Epidermal melanocyte (primary cell): ENCODE data around the gene LEF1.

Source experiments
- DNase-seq: peaks from one replicate; pipeline ENCODE4 v3.0.0; 2011; ENCODE audit warnings: low spot score; ENCODE audit not compliant: insufficient read length

Gene LEF1

GRCh38 chr4:108114503-108114902 is 54.2 kb downstream of the LEF1 start:
- no peak for DNase-seq

DNA sequence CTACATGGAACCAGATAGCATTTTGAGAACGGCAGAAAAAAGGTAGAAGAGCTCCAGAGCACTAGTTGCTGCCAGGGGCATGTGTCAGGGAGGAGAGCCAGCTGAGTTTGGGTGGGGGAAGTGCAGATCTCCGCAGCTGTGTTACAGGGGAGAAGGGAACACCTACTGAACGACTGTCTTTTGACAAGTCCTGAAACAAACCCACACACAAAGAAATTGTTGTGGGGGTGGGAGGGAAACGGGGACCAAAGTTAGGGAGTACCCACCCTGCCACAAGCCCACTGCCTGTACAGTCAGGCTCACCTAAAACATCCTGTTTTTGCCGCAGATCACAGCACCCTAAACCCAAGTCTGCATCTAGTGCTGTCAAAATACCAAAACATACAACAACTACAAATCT is 55.5 kb downstream of the LEF1 start:
- no peak for DNase-seq

- no peak for DNase-seq
Measured at GRCh38 chr4:108111781-108112180, 57.0 kb downstream of the LEF1 start.

DNA sequence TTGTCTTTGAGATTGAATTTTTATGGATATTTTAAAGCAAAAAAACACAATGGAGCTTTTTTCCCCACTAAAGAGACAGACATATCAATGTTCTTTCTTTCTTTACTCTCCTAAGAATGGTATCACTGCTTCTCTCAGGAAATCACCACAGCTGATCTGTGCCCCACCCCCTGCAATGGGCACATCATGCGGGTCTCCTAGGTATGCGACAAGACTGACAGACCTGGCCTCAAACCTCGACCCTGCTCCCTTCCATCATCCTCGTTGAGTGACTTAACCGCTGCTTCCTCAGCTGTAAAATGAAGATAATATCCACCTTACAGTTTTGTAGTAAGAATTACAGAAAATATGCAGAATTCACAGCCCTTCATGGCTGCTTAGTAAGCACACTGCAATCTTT is 58.3 kb downstream of the LEF1 start:
- no peak for DNase-seq

DNA sequence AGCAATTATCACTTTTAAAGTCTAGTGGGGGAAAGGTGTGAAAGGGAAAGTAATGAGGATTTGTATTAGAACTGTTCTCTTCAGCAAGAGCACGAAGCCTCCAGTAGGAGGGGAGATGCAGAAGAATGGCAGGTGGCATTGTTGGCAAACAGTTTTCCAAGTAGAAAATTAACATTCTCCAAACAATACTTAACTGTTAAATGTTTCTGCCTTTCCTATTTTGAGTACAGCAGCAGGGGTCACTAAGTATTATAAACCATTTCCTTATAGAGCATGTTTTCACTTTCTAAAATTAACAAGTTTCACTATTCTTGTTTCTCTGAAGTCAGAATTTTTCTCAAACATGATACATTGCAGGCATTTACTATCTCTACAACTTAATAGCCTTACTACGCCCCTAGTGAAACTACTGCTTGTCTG is 58.7 kb downstream of the LEF1 start:
- no peak for DNase-seq

DNA sequence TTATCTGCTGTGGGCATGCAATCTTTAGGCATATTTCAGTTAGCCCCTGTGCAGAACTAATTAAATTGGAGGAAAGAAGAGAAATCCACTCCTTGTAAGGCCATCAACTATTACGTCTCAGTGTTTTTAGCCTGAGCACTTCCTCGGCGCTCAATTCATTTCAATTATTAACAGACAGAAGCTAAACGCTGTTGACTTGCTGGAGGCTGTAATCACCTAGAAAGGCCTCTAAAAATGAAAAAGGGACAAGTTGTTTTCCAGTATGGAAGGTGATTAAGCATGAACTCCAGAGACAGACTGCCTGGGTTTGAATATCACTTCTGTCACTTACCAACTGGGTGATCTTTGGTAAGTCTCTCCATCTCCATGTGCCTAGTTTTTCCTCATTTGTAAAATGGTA is 59.6 kb downstream of the LEF1 start:
- no peak for DNase-seq

GRCh38 chr4:108107729-108108382 is 60.9 kb downstream of the LEF1 start:
- no peak for DNase-seq

- no peak for DNase-seq
Measured at GRCh38 chr4:108107101-108107500, 61.6 kb downstream of the LEF1 start.

DNA sequence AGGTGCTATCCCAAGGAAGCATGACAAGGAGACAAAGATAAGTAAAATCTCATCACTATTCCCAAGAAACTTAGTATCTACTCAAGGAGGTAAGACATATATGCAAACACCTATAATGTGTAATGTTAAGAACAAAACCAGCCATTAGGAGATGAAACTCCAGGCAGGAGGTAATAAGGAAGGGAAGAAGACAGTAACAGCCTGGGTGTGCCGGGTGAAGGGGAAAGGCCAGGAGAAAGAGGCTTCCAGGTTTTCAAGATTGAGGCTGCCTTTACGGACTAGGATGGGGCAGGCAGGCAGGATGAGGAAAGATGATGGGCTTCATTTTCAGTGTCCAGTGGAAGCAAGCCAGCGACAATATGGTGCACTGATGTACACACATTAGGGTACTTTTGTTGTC is 62.5 kb downstream of the LEF1 start:
- DNase-seq = no peak

GRCh38 chr4:108103099-108103862 is 65.5 kb downstream of the LEF1 start:
- DNase-seq = no peak

DNA sequence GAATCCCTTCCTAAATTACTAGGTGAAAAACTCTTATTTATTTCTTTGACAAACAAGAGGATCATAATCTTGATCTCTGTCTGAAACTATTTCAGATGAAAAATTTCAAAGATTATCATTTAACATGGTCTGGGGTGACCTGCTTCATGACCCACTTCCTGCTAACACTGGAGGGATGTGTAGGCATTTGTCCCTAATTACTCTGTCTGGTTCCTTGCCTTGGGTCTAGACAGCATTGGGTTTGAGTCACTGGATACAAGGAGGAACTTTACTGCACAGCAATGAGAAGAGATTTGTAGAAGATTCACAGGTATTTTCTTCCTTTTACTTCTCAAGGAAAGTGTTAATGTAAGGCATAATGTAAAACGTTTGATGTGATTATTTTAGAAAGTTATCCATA is 67.9 kb downstream of the LEF1 start:
- no peak for DNase-seq

DNA sequence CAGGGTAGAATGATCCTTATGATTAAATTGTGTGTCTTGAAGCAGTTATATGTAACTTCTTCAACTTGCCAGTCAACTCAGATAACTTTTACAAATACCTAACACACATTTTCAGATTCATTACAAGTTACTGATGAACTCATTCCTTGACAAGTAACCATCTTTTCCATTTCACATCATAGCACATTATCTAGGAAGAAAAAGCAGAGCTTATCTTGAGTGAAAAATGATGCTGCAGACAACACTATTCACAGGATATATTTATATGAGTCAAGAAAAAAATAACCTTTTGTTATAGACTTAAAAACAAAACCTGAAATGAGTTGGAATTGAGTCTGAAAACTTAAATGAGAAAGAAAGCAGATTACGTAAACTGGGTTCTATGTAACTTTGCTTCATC is 68.9 kb downstream of the LEF1 start:
- DNase-seq = no peak

GRCh38 chr4:108097990-108098553 is 70.7 kb downstream of the LEF1 start:
- DNase-seq = no peak

DNA sequence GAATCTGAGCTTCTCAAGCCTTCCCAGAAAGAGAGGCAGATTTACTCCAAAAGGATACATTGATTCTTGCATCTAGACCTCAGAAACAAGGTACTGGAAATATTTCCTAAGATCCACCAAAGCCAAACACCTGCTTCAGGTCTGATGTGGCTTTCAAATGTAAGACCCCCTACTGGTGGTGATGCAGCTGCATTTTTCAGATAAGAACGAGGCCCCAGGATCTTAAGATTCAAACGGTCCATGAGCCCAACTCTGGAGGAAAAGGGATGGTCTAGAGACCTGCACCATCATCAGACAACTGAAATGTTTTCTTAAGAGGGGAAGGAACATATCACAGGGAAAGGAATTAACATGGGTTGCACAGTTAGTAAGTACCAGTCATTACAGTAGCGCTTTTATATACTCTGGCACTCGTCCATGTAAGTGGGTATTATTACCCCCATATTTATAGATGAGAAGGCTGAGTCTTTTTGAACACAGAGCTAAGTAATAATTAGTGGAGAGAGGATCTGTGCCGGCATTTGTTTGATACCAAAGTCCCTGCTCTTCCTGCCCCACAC is 73.7 kb downstream of the LEF1 start:
- DNase-seq = no peak

DNA sequence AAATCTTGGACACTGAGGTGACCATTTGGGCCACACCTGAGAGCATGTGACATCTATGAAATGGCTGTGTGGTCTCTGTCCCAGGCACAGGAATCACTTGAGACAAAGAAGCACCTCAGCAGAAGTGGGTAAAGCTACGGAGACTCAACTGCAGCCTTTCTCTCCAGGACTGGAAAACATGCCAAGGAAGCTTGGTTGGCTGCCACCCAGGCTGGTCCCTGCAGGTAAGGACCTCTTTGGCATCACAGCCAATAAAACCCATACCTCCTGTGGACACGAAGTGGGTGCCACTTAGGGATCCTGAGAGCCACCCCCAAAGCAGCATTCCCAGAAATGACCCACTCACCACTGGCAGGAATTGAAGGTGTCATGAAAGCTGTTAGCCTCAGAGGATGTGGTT is 74.6 kb downstream of the LEF1 start:
- DNase-seq = no peak

GRCh38 chr4:108092288-108092687 is 76.4 kb downstream of the LEF1 start:
- DNase-seq = no peak

DNA sequence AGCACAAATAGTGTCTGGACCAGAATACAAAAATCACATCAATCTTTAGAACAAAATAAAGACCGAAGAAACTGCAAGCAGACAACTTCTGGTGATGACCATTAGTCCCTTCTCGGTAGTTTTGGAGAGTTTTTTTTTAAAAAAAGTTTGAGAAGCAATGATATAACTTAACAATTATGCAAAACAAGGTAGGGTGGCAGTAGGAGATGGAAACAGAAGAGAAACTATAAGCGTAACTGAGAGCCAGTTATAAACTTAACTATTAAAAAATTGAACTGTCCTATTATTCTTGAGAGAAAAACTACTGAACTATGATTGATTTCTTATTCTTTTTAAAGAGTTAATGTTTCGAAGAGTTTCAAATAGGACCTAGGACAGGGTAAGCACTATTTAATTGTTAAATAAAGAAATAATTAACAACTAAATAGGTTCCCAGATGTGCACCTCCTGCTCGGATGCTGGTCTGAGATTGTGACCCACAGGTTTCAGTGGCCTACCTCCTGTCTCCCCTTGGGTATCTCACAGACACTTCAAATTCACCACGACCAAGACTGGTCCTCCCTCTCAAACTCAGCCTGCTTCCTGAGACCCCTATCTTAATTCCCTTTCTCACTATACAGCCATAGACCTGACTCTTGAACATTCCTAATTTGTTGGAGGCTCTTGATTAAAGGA is 81.3 kb downstream of the LEF1 start:
- DNase-seq = no peak

- DNase-seq = no peak
Measured at GRCh38 chr4:108081256-108081655, 87.5 kb downstream of the LEF1 start.

DNA sequence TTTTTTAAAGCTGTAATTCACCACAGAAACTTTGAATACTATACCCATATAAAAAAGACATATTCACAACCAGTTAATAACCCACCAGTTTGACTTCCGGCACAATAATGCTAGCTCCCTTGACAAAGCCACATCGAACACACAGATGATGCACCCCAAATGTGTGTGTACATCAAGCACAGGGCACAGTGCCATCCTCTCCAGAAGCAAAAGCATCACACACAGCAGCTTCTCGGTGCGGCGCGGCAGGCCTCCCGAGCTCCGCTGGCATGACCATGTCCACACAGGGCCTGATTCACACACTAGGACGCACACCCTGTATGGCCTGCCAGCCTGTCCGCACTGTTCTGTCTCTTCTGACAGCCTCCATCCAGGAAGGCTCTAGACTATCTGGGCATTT is 88.0 kb downstream of the LEF1 start:
- DNase-seq = no peak

- no peak for DNase-seq
Measured at GRCh38 chr4:108078024-108078733, 90.6 kb downstream of the LEF1 start.

GRCh38 chr4:108072300-108072699 is 96.4 kb downstream of the LEF1 start:
- no peak for DNase-seq
